Renal cortex interstitium (tissue), 11 donors: Measurements from ENCODE around the gene ATP1A2. TPM values are rescaled to one million over a fixed set of nuclear protein-coding genes. Genes with fewer than 3 reads are reported as not detected.
"Not testable (repeated sequence)": the region's sequence is repeated elsewhere in the genome, so short reads cannot be mapped to it uniquely, and the experiment has no call there.

Experiments
- DNase-seq, 11 donors: peaks; one replicate each; pipeline ENCODE4 v3.0.0-alpha.2; 2013; ENCODE audit warnings: low read depth in 9 of 11, low spot score in 4 of 11; ENCODE audit errors: extremely low read depth in 1 of 11
- polyA plus RNA-seq, 3 donors: library from polyadenylated mRNA; unstranded; fragments of 120-200 nt; gene quantifications; one replicate each; pipeline ENCODE4 v1.2.1, GENCODE V29; 2013; ENCODE audit not compliant: insufficient read length in 3 of 3

Gene ATP1A2
- polyA plus RNA-seq, 3 donors: 4.2 to 4.9 (median 4.7) TPM

DNA sequence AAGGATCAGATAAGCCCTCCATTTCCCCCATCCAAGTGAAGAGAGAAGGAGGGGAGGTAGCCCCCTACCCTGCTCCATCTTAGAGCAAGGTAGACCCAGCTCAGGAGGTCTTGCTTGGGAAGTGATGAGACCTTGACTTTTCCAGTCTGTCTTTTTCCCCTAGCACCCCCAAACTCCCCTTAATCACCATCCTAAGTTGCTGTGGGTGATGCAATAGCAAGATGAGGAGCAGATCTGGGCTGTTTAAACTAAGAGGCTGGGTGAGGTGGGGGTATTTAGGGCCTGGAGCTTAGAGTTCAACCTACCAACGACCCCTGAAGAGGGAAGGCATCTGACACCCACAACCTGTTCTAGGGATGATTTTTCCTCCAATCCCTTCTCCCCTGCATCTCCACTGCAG is 1.7 kb downstream of the ATP1A2 start:
- DNase-seq: no peak

DNA sequence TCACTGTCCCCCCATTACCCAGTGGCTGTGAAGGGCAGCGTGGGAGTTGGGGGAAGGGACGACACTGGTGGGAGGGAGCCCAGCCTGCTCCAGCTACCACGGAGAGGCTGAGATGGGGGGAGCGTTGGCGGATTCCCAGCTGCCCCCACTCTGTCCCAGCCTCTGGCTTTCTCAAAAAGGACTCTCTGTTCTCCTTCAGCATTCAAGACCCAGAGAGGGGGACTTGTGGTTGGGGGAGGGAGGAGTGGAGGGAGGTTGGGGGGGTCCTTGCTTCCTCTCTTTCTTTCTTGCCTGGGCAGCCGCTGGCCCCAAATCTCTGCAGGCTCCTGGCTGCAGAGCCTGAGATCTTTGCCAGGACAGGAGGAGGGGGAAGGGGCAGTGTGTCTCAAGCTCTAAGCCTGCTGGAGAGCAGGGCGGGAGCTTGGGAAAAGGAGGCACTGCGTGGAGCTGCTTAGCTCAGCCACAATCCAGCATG is 2.2 kb downstream of the ATP1A2 start:
- no peak for DNase-seq

DNA sequence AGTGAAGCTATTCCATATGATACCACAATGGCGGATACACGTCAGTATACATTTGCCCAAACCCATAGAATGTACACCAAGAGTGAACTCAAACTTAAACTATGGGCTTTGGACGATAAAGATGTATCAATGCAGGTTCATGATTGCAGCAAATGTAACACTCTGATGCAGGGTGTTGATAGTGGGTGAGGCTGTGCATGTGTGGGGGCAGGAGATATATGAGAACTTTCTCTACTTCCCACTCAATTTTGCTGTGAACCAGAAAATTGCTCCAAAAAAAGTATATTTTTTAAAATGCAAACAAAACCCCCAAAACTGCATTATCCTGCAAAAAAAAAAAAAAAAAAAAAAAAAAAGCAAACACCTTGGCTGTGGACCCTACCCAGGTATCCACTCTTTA is 3.4 kb downstream of the ATP1A2 start:
- DNase-seq: no peak

DNA sequence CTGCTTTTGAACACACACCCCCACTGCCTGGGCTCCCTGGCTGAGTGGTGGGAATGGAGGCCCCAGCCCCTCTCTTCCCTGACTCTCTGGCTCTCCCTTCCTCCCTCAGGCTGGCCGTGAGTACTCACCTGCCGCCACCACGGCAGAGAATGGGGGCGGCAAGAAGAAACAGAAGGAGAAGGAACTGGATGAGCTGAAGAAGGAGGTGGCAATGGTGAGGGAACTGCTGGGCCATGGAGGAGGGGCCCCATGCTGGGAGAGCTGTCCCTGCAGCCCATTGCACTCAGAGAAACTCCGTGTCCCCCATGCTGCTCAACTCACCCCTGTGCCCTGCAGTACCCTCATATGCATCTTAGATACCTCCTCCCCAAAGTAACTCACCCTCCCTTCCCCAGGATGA is 5.2 kb downstream of the ATP1A2 start:
- no peak for DNase-seq

DNA sequence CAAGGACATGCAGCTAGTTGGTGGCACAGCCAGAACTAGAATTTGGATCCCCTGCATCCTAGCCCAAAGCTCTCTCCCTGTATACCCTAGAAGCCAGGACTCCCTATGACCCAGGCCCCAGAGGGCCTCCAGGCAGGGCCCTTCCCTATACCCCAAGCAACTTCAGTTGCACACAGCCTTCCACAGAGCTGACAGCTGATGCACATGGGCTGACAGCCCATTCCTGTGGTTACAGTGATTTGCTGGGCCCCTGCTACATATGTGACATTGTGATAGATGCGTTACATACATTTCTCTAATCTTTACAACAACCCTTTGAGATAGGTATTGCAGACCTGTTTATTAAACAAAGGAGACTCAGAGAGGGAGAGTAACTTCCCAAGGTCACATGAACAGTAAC is 5.8 kb downstream of the ATP1A2 start:
- DNase-seq: no peak

DNA sequence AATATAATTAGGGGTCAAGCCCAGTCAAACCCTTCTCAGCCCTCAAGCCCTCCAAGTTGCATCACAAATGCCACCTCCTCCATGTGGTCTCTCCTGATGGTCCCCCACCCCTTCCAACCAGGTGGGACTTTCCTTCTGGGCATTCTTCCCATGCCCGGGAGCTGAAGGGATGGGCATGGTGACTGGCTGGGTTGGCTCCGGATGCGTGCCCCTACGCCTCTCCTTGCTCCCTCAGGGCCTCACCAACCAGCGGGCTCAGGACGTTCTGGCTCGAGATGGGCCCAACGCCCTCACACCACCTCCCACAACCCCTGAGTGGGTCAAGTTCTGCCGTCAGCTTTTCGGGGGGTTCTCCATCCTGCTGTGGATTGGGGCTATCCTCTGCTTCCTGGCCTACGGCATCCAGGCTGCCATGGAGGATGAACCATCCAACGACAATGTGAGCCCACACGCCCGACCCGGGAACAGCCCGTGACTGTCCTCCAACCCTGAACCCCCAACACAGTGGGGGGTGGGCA is 7.5 kb downstream of the ATP1A2 start:
- no peak for DNase-seq

DNA sequence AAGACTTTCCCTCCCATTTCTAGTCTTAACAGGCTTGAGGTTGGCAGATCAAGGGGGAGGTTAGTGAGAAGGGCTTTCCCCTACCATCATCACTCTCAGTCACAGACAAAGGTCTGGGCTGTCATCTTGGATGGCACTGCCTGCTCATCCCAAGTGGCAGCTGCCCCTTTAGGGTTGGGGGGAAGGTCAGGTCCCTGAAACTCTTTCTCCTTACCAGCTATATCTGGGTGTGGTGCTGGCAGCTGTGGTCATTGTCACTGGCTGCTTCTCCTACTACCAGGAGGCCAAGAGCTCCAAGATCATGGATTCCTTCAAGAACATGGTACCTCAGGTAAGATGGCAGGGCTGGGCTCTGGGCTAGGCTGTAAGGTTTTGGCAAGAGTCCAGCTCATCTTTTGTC is 8.2 kb downstream of the ATP1A2 start:
- DNase-seq: no peak

DNA sequence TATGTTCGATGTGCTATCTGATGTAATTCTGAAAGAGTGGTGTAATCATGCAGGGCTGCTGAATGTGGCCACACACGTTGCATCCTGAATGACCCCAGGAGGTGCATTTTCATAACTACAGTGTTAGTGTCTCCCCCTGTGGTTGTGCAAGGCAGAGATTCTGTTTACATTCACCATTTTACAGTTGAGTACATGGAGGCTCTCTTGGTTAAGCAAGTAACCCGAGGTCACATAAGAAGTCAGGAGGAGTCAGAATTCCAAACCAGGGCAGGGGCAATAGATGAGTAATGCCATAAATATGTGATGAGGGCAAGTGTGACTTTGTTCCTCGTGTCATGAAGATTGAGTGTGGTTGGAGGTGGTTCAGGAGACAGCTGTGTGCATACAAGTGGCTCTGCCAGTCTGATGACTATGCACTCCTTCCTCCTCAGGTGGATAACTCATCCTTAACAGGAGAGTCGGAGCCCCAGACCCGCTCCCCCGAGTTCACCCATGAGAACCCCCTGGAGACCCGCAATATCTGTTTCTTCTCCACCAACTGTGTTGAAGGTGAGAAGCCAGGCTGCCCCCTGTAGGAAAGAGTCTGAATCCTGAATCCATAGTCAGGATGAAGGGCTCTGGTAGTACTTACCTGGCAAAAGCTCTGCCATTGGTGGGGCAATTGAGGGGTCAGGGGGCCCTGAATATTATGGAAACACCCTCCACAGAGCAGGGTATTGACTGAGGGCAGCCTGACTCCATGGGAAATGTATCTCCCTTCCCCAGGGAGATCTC is 9.3 kb downstream of the ATP1A2 start:
- no peak for DNase-seq

DNA sequence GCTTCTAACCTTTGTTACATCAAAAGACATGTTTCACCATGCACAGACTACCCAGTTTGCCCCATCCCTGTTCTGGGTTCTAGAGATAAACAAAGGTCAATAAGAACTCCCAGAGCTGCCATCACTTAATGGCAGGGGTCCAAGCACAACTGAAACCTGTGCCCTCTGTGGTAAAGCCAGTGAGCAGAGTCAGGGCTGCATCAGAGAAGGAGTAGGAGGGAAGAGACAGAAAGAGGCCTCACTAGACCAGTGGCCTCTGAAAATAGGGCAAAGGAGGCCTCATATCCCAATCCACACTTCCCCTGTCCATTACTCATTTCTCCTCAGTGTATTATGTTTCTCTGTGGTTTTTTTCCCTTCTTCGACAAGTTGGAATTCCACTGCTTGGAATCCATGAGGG is 10.2 kb downstream of the ATP1A2 start:
- no peak for DNase-seq

DNA sequence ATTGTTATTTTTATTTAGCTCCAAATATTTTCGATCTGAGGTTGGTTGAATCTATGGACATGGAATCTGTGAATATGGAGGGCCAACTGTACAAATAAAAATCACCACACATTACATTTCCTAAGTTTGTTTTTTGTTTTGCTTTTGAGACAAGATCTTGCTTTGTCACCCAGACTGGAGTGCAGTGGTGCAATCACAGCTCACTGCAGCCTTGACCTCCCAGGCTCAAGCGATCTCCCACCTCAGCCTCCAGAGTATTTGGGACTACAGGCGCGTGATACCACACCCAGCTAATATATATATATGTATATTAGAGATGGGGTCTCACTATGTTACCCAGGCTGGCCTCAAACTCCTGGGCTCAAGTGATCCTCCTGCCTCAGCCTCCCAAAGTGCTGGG is 10.8 kb downstream of the ATP1A2 start:
- DNase-seq: not testable (repeated sequence)

DNA sequence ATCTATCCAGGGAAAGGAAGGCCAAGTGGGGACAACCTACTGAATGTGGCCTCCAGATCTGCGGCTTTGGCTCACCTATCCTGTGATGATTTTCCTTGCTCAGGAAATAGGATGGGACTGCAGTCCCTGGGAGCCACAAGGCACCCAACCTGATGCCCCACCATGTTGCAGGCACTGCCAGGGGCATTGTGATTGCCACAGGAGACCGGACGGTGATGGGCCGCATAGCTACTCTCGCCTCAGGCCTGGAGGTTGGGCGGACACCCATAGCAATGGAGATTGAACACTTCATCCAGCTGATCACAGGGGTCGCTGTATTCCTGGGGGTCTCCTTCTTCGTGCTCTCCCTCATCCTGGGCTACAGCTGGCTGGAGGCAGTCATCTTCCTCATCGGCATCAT is 11.8 kb downstream of the ATP1A2 start:
- DNase-seq: no peak

DNA sequence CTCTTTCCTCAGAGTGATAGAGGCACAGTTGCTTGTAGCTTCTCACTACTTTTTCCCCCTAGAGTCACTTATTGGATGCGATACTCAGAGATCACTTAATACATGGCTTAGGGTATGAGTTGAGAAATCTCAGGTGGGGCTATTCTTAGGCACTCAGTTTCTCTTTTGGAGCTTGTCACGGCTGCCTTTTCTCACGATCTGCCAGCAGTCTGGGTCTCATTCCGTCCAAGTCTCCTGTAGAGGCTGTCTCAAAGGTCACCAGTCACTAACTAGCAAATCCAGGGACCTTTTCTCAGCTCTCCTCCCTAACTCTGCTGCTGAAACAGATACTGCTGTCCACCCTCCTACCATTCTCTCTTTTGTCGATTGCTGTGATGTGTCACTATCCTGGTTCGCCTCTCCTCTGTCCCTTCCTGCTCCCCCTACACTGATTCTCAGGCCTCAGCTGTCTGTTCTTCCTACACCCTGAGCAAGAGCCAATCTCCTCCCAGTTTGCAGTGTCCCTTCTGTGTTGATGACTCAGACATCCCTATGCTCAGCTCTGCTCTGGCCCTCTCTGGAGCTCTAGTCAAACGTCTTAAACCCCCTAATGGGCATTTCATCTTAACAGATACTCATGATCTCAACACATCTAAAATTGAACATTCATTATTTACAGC is 12.4 kb downstream of the ATP1A2 start:
- DNase-seq: no peak

DNA sequence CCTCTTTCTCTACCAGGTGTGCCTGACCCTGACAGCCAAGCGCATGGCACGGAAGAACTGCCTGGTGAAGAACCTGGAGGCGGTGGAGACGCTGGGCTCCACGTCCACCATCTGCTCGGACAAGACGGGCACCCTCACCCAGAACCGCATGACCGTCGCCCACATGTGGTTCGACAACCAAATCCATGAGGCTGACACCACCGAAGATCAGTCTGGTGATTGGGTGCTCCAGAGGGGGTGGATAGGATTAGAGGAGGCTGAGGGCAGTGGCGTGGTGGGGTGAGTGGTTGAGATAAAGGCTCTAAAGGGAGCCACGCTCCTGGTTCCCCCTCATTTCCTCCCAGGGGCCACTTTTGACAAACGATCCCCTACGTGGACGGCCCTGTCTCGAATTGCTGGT is 13.1 kb downstream of the ATP1A2 start:
- no peak for DNase-seq

DNA sequence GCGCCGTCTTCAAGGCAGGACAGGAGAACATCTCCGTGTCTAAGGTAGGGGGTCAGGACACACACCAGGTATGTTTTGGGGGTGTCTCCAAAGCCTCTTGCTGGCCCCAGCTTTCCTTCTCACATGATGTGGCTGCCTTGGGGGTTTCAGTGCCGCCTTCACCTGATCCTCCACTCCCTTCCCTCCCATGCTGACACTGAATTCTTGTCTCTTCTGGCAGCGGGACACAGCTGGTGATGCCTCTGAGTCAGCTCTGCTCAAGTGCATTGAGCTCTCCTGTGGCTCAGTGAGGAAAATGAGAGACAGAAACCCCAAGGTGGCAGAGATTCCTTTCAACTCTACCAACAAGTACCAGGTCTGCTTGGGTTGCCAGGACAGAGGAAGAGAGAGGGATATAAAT is 13.5 kb downstream of the ATP1A2 start:
- DNase-seq: no peak

DNA sequence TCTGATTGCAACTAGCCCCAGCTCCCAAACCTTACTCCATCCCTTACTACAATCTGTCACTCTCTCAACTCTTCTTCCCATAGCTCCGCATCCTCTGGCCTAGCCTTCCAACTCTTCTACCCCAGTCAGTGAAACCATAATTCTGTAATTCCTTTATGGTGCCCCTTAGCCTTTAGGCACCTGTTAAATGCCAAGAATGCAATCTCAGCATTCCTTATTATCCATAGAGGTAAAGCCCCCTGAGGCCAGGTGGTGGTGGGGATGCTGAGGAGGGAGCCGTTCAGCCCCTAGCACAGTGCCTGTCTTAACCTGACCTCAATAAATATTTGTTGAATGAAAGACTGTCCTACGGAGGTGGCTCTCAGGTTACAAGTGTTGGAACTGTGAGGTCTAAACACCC is 14.0 kb downstream of the ATP1A2 start:
- DNase-seq: no peak

DNA sequence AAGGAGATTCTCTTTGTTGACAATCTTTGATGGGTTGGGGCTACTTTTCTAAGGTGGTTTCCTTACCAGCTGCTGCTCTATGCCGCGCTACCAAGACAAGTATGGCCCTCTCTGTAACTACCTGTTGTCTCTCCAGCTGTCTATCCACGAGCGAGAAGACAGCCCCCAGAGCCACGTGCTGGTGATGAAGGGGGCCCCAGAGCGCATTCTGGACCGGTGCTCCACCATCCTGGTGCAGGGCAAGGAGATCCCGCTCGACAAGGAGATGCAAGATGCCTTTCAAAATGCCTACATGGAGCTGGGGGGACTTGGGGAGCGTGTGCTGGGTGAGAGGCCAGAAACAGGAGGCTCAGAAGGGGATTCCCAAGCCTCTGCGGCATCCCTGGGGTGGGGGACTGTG is 14.4 kb downstream of the ATP1A2 start:
- DNase-seq: no peak

DNA sequence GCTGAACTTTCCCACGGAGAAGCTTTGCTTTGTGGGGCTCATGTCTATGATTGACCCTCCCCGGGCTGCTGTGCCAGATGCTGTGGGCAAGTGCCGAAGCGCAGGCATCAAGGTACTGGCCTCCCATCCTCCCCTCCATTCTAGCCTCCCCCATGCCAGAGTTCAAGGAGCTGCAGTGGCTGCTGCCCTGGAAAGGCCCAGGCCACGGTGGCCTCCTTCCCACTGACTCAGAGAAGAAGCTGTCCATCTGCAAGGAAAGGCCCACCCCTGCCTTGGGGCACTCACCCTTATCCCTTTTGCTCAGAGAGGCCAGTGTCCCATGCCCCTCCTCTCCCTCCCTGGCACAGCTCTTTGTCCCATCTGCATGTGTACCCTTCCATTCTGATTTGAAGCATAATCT is 14.9 kb downstream of the ATP1A2 start:
- no peak for DNase-seq

DNA sequence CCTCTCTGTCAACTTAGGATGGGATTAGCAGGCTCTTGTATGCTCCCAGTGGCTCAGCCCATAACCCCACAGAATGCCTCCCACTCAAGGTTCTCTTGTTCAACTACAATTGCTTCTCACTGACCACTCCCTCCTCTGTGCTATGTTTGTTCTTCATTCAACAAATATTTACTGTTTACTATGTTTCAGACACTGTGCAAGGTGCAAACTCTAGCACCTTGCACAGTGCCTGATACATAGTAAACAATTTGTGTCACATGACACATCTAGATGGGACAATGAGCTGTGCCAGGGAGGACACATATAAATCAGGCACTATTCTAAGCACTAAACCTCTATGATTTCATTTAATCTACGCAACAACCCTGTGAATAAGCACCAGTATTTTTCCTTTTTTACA is 15.4 kb downstream of the ATP1A2 start:
- no peak for DNase-seq

DNA sequence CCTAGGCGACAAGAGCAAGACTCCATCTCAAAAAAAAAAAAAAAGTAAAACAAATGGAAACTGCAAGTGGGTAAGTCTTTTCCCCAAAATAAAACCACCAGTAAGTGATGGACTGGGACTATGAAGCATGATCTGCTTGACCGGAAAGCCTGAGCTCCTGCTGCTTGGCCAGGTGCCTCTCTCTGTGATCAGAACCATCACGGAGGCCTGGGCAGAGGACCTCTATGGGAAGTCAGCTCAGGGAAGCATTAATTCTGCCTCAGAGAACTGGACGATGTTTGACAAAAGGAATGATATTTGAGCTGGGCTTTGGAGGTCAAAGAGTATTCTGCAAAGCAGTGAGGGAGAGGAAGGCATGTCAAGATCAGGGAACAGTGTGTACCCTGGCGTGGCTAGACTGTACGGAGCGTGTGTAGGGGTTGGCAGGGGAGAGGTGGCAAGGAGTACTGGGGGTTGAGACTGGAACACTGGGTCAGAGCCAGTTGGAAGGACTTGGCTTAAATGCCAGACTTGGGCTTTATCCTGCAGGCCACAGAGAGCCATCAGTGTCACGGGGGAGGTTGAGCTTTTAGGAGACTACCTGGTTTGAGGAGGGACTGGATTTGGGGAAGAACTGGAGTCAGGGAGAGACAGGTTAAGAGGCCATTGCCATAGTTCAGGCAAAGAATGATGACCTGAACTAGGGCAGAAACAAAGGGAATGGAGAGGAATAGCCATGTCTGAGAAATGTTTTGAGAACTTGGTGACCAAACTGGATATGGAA is 16.4 kb downstream of the ATP1A2 start:
- DNase-seq: no peak
